ENCODE measurements around the gene HAPLN3.
"Not testable (repeated sequence)": the region's sequence is repeated elsewhere in the genome, so short reads cannot be mapped to it uniquely, and the experiment has no call there.

DNA sequence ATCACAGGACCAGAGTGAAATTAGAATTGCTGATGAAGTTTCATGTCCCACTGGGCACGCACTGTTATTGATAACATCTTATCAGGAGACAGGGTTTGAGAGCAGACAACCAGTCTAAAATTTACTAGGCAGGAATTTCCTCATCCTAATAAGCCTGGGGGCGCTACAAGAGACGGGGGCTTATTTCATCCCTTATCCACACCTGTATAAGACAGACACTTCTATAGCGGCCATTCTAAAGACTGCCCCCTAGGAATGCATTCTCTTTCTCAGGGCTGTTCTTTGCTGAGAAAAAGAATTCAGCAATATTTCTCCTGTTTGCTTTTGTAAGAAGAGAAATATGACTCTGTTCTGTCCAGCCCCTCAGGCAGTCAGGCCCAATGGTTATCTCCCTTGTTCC lies 39.1 kb upstream of the HAPLN3 start:
- TF ChIP-seq EZH2 (IDR thresholded peaks at IDR 0.05; ENCODE audit: insufficient read depth, poor library complexity, severe bottlenecking); EZH2phosphoT487 (IDR thresholded peaks at IDR 0.05; ENCODE audit: insufficient read depth, low read depth): not testable (repeated sequence)
